ENCODE measurements around the gene SCUBE3.

Gene SCUBE3

GRCh38 chr6:35183935-35184334 lies 29.8 kb upstream of the SCUBE3 start:
- no peak for DNase-seq (ENCODE audit: low read depth in 1 of 2, low spot score in 1 of 2)

GRCh38 chr6:35184580-35185301 lies 29.0 kb upstream of the SCUBE3 start:
- Histone ChIP-seq H3K27ac (replicated peaks) (no peak overlapping the region), H3K4me3 (replicated peaks; ENCODE audit: insufficient read depth, low read length) (no peak overlapping the region), H3K27me3 (ENCODE audit: insufficient read depth, poor library complexity, severe bottlenecking) (no peaks in the 10 kb centered on the region)

More at GRCh38 chr6:35183935-35184334, 29.8 kb upstream of the SCUBE3 start:
- TF ChIP-seq POLR2AphosphoS5 (IDR thresholded peaks at IDR 0.05; ENCODE audit: low read depth) (no peak), GABPA (IDR thresholded peaks at IDR 0.05; ENCODE audit: low read depth) (no peak), REST (IDR thresholded peaks at IDR 0.05; ENCODE audit: insufficient replicate concordance, low read depth) (no peak), SPI1 (IDR thresholded peaks at IDR 0.05; ENCODE audit: borderline replicate concordance, low read depth) (no peak), CTCF (IDR thresholded peaks at IDR 0.05; ENCODE audit: insufficient read depth, low read length) (no peak)
- Histone ChIP-seq H3K27me3 (ENCODE audit: insufficient read depth, poor library complexity, severe bottlenecking) (no peaks in the 10 kb centered on the region), H3K4me3 (replicated peaks; ENCODE audit: insufficient read depth, low read length) (no peak overlapping the region), H3K27ac (replicated peaks) (no peak overlapping the region)

More at GRCh38 chr6:35184580-35185301, 29.0 kb upstream of the SCUBE3 start:
- no peak for DNase-seq (ENCODE audit: low read depth in 1 of 2, low spot score in 1 of 2)
- TF ChIP-seq CTCF (IDR thresholded peaks at IDR 0.05; ENCODE audit: insufficient read depth, low read length) (no peak), REST (IDR thresholded peaks at IDR 0.05; ENCODE audit: insufficient replicate concordance, low read depth) (no peak), SPI1 (IDR thresholded peaks at IDR 0.05; ENCODE audit: borderline replicate concordance, low read depth) (no peak), GABPA (IDR thresholded peaks at IDR 0.05; ENCODE audit: low read depth) (no peak), POLR2AphosphoS5 (IDR thresholded peaks at IDR 0.05; ENCODE audit: low read depth) (no peak)

All from HL-60 (cell line).